Inflammatory macrophage treated with lipopolysaccharide for 4 hours (primary cell): Measurements from ENCODE around the gene CDCA7.
A peak's percentile ranks its signal among the peaks of the same experiment; 100 is the strongest.
"Not testable (repeated sequence)": the region's sequence is repeated elsewhere in the genome, so short reads cannot be mapped to it uniquely, and the experiment has no call there.

Experiments used
- DNase-seq: peaks from one replicate; pipeline ENCODE4 v3.0.0-alpha.2; 2020

CDCA7 gene

GRCh38 chr2:173359231-173359630 lies 4.6 kb downstream of the CDCA7 start:
- DNase-seq, result no peak

- peak; percentile 67 for DNase-seq
Measured at GRCh38 chr2:173370198-173370597, 15.5 kb downstream of the CDCA7 start.

GRCh38 chr2:173371023-173371422 lies 16.4 kb downstream of the CDCA7 start:
- no peak for DNase-seq

- DNase-seq, result no peak
Measured at GRCh38 chr2:173373290-173373689, 18.6 kb downstream of the CDCA7 start.

- no peak for DNase-seq
Measured at GRCh38 chr2:173374634-173375033, 20.0 kb downstream of the CDCA7 start.

GRCh38 chr2:173385534-173385933 lies 30.9 kb downstream of the CDCA7 start:
- not testable (repeated sequence) for DNase-seq

GRCh38 chr2:173386021-173386737 lies 31.5 kb downstream of the CDCA7 start:
- no peak for DNase-seq

GRCh38 chr2:173386738-173387065 lies 32.0 kb downstream of the CDCA7 start:
- no peak for DNase-seq

GRCh38 chr2:173387079-173387478 lies 32.4 kb downstream of the CDCA7 start:
- no peak for DNase-seq

GRCh38 chr2:173387660-173388059 lies 33.0 kb downstream of the CDCA7 start:
- no peak for DNase-seq

GRCh38 chr2:173388795-173389194 lies 34.1 kb downstream of the CDCA7 start:
- DNase-seq, result no peak

GRCh38 chr2:173390036-173390435 lies 35.4 kb downstream of the CDCA7 start:
- no peak for DNase-seq

GRCh38 chr2:173392731-173393130 lies 38.1 kb downstream of the CDCA7 start:
- no peak for DNase-seq

- DNase-seq, result no peak
Measured at GRCh38 chr2:173393186-173393585, 38.5 kb downstream of the CDCA7 start.

- DNase-seq, result no peak
Measured at GRCh38 chr2:173393636-173394035, 39.0 kb downstream of the CDCA7 start.

GRCh38 chr2:173394091-173394974 lies 39.7 kb downstream of the CDCA7 start:
- DNase-seq, result no peak

GRCh38 chr2:173395567-173396351 lies 41.1 kb downstream of the CDCA7 start:
- DNase-seq, result no peak

GRCh38 chr2:173397539-173397938 lies 42.9 kb downstream of the CDCA7 start:
- DNase-seq, result no peak

- DNase-seq, result no peak
Measured at GRCh38 chr2:173399229-173399628, 44.6 kb downstream of the CDCA7 start.

- no peak for DNase-seq
Measured at GRCh38 chr2:173400760-173401159, 46.1 kb downstream of the CDCA7 start.

GRCh38 chr2:173401716-173402326 lies 47.1 kb downstream of the CDCA7 start:
- no peak for DNase-seq

- peak; percentile 70 for DNase-seq
Measured at GRCh38 chr2:173402405-173402974, 47.8 kb downstream of the CDCA7 start.
